Activated gamma-delta T cell treated with Interleukin-2 at 50 U/mL for 16 hours (primary cell): ENCODE results near the gene GCH1.
"Not testable (repeated sequence)": the region's sequence is repeated elsewhere in the genome, so short reads cannot be mapped to it uniquely, and the experiment has no call there.

Experiments
- DNase-seq: peaks from one replicate; pipeline ENCODE4 v3.0.0-alpha.2; 2020

GCH1 gene

GRCh38 chr14:54818201-54819133 lies 84.2 kb downstream of the GCH1 start:
- DNase-seq: no peak

GRCh38 chr14:54817506-54817905 lies 85.1 kb downstream of the GCH1 start:
- no peak for DNase-seq

- no peak for DNase-seq
Observed at GRCh38 chr14:54816450-54816849, 86.2 kb downstream of the GCH1 start.

- DNase-seq: no peak
Observed at GRCh38 chr14:54815515-54815914, 87.1 kb downstream of the GCH1 start.

- no peak for DNase-seq
Observed at GRCh38 chr14:54815016-54815415, 87.6 kb downstream of the GCH1 start.

GRCh38 chr14:54814076-54814475 lies 88.5 kb downstream of the GCH1 start:
- DNase-seq: no peak

- no peak for DNase-seq
Observed at GRCh38 chr14:54813081-54813480, 89.5 kb downstream of the GCH1 start.

GRCh38 chr14:54812617-54813016 lies 90.0 kb downstream of the GCH1 start:
- DNase-seq: no peak

- DNase-seq: no peak
Observed at GRCh38 chr14:54809767-54810166, 92.9 kb downstream of the GCH1 start.

- DNase-seq: no peak
Observed at GRCh38 chr14:54808326-54809161, 94.1 kb downstream of the GCH1 start.

- DNase-seq: no peak
Observed at GRCh38 chr14:54807881-54808280, 94.7 kb downstream of the GCH1 start.

GRCh38 chr14:54807428-54807827 lies 95.2 kb downstream of the GCH1 start:
- no peak for DNase-seq

GRCh38 chr14:54806616-54807015 lies 96.0 kb downstream of the GCH1 start:
- DNase-seq: no peak

- DNase-seq: peak; percentile 66
Observed at GRCh38 chr14:54805445-54806322, 96.9 kb downstream of the GCH1 start.

GRCh38 chr14:54805070-54805444 lies 97.6 kb downstream of the GCH1 start:
- DNase-seq: no peak

- DNase-seq: no peak
Observed at GRCh38 chr14:54804538-54805041, 98.0 kb downstream of the GCH1 start.

- no peak for DNase-seq
Observed at GRCh38 chr14:54803926-54804537, 98.6 kb downstream of the GCH1 start.

- DNase-seq: no peak
Observed at GRCh38 chr14:54803396-54803795, 99.2 kb downstream of the GCH1 start.

- not testable (repeated sequence) for DNase-seq
Observed at GRCh38 chr14:54801482-54801881, 101.1 kb downstream of the GCH1 start.

- no peak for DNase-seq
Observed at GRCh38 chr14:54798465-54799124, 104.0 kb downstream of the GCH1 start.

- no peak for DNase-seq
Observed at GRCh38 chr14:54797986-54798385, 104.6 kb downstream of the GCH1 start.

GRCh38 chr14:54797556-54797955 lies 105.1 kb downstream of the GCH1 start:
- DNase-seq: no peak
